ENCODE data around the gene FAM53B.

Gene FAM53B

DNA sequence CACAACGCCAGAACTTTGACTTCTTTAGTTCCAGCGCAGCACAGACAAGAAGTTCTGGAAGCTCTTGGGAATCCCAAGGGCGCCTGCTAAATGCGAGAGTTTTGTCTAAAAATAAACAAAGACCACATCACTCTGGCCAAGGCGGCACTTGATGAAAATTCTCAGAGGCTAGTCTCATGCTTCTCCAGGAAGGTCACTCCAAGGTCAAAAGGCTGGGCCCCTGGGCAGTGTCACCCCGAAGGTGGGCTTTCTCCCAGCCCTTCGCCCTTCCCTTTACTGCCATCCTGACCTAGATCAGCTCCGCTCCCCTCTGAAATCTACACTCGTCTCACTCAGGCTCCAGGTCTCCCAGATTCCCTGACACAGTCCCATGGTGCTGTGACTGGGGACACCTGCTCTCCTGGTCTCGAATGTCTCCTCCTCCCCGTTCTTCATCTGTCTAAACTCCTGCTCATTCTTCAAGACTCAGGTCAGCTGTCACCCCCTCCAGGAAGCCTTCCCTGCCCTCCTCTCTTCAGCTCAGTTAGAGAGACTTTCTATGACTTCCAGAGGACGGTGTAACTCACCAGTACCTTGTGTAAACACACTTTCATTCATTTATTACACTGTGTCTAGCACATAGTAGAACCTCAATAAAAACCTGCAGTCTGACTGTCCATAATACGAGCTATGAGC, 10.5 kb downstream of the FAM53B start:
- Histone ChIP-seq H3K4ac (ENCODE audit: low read depth, low read length) (no peak overlapping the region), H4K12ac (ENCODE audit: low read depth, low read length) (no peak overlapping the region), H2AFZ (ENCODE audit: insufficient read depth, low read length, poor library complexity) (no peak overlapping the region)

DNA sequence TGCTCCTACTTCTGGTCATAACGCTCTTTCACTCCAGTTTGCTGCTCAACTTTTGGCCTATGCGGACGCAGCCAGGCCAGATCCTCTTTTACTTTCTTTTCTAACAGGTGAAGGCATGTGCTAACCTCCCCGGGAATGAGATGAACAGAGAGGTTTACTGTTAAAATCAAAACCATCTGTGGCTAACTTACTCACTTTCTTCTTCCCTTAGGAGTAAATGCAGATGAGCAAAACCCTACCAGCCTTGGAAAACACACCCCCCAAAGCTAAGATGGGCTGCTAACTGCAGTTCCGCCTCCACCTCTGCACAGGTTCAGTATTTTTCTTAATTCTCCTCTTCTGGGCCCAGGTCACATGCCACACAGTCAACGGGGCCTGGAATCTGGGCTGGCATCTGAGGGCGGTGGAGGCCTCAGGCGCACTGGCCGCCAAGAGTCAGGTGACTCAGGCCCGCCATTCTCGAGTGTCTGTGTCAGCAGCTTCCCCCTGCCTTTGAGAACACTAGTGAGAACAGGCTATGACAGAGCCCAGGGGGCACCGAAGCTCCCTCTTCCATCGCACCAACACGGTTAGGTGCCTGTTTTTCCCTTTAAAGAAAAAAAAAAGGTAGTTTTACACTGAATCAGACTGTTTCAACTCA, 11.1 kb downstream of the FAM53B start:
- Histone ChIP-seq H4K12ac (ENCODE audit: low read depth, low read length) (no peak overlapping the region), H3K4me3 (ENCODE audit: low read depth, low read length) (no peak overlapping the region), H2BK12ac (ENCODE audit: low read length) (no peak overlapping the region), H3K79me2 (ENCODE audit: control insufficient read depth, insufficient read depth, low read length, poor library complexity) (peaks cover 2% of the 10 kb centered on the region), H3K9ac (ENCODE audit: low read length) (no peak overlapping the region), H3K4me2 (ENCODE audit: low read length) (no peak overlapping the region), H4K91ac (ENCODE audit: low read depth, low read length) (no peak overlapping the region), H3K18ac (ENCODE audit: low read length) (no peak overlapping the region), H3K27me3 (ENCODE audit: insufficient read depth, low read length) (no peaks in the 10 kb centered on the region), H3K36me3 (ENCODE audit: control insufficient read depth in 1 of 2, insufficient read depth in 2 of 2, low read length in 2 of 2) (peaks cover 2 to 3% of the 10 kb centered on the region in 2 experiments), H4K8ac (ENCODE audit: low read depth, low read length) (no peak overlapping the region), H3K9me3 (ENCODE audit: insufficient read depth, low read depth, low read length) (peaks cover 3% of the 10 kb centered on the region), H2BK5ac (ENCODE audit: low read depth, low read length, poor library complexity) (no peak overlapping the region), H3K4ac (ENCODE audit: low read depth, low read length) (no peak overlapping the region), H2AFZ (ENCODE audit: insufficient read depth, low read length, poor library complexity) (no peak overlapping the region), H2BK120ac (ENCODE audit: insufficient read depth, low read length, poor library complexity) (no peak overlapping the region), H3K27ac (ENCODE audit: low read depth, low read length) (no peak overlapping the region), H3K4me1 (ENCODE audit: control insufficient read depth in 1 of 2, insufficient read depth in 2 of 2, low read length in 2 of 2) (peaks cover 24 to 27% of the 10 kb centered on the region in 2 experiments), H3K23ac (ENCODE audit: low read length) (no peak overlapping the region), H3K79me1 (ENCODE audit: low read length) (no peaks in the 10 kb centered on the region), H2AK5ac (ENCODE audit: low read length) (no peak overlapping the region), H3K14ac (ENCODE audit: low read length) (no peak overlapping the region)
- peak; percentile 94 for DNase-seq
- WGBS (ENCODE audit: extremely low coverage, insufficient coverage, insufficient read length) = no CpG with 5 or more reads among the region's 14 CpGs

More for the DNA sequence above, 10.5 kb downstream of the FAM53B start:
- H3K36me3 ChIP-seq (ENCODE audit: control insufficient read depth in 1 of 2, insufficient read depth in 2 of 2, low read length in 2 of 2) = peaks cover 2 to 3% of the 10 kb centered on the region in 2 experiments
- H3K79me1 ChIP-seq (ENCODE audit: low read length) = no peaks in the 10 kb centered on the region
- H3K18ac ChIP-seq (ENCODE audit: low read length) = peak overlapping the region; percentile 3
- no peak overlapping the region for H3K14ac ChIP-seq (ENCODE audit: low read length)
- no peak overlapping the region for H2BK12ac ChIP-seq (ENCODE audit: low read length)
- H2BK5ac ChIP-seq (ENCODE audit: low read depth, low read length, poor library complexity) = no peak overlapping the region
- no peak overlapping the region for H3K23ac ChIP-seq (ENCODE audit: low read length)
- DNase-seq = no peak
- H3K27me3 ChIP-seq (ENCODE audit: insufficient read depth, low read length) = no peaks in the 10 kb centered on the region
- peaks cover 2% of the 10 kb centered on the region for H3K79me2 ChIP-seq (ENCODE audit: control insufficient read depth, insufficient read depth, low read length, poor library complexity)
- H3K4me1 ChIP-seq (ENCODE audit: control insufficient read depth in 1 of 2, insufficient read depth in 2 of 2, low read length in 2 of 2) = peaks cover 19 to 22% of the 10 kb centered on the region in 2 experiments
- H3K4me3 ChIP-seq (ENCODE audit: low read depth, low read length) = no peak overlapping the region
- no peak overlapping the region for H2AK5ac ChIP-seq (ENCODE audit: low read length)
- H3K9me3 ChIP-seq (ENCODE audit: insufficient read depth, low read depth, low read length) = peaks cover 3% of the 10 kb centered on the region
- no peak overlapping the region for H2BK120ac ChIP-seq (ENCODE audit: insufficient read depth, low read length, poor library complexity)
- no peak overlapping the region for H4K8ac ChIP-seq (ENCODE audit: low read depth, low read length)
- H3K9ac ChIP-seq (ENCODE audit: low read length) = no peak overlapping the region
- H3K4me2 ChIP-seq (ENCODE audit: low read length) = no peak overlapping the region
- no peak overlapping the region for H4K91ac ChIP-seq (ENCODE audit: low read depth, low read length)
- H3K27ac ChIP-seq (ENCODE audit: low read depth, low read length) = no peak overlapping the region
- WGBS (ENCODE audit: extremely low coverage, insufficient coverage, insufficient read length) = no CpG with 5 or more reads among the region's 13 CpGs

DNA sequence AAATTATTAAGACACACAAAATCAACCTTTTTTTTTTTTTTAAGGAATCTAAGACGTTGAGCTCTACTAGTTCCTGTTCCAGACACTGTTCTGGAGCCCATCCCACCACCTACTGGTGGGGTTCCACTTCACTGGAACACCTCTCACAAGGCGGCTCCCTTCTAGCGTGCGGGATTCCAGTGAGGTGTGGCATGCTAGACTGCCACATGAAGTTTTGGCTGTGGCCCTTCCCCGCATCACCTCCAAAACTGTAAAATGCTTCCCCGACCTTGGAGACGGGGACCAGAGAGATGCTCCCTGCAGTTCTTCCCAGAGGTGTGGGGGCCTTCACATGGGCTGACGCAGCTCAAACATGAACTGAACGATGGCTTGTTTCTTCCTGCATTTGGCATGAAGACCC, 12.6 kb downstream of the FAM53B start:
- no peak overlapping the region for H3K4me3 ChIP-seq (ENCODE audit: low read depth, low read length)
- H3K4me2 ChIP-seq (ENCODE audit: low read length) = no peak overlapping the region
- no peak overlapping the region for H3K9ac ChIP-seq (ENCODE audit: low read length)
- no peak overlapping the region for H2BK12ac ChIP-seq (ENCODE audit: low read length)
- H2AFZ ChIP-seq (ENCODE audit: insufficient read depth, low read length, poor library complexity) = no peak overlapping the region
- H2BK120ac ChIP-seq (ENCODE audit: insufficient read depth, low read length, poor library complexity) = no peak overlapping the region
- H3K9me3 ChIP-seq (ENCODE audit: insufficient read depth, low read depth, low read length) = no peaks in the 10 kb centered on the region
- H4K91ac ChIP-seq (ENCODE audit: low read depth, low read length) = no peak overlapping the region
- no CpG with 5 or more reads among the region's 9 CpGs for WGBS (ENCODE audit: extremely low coverage, insufficient coverage, insufficient read length)
- H3K4me1 ChIP-seq (ENCODE audit: control insufficient read depth in 1 of 2, insufficient read depth in 2 of 2, low read length in 2 of 2) = peaks cover 27 to 30% of the 10 kb centered on the region in 2 experiments
- no peak overlapping the region for H2AK5ac ChIP-seq (ENCODE audit: low read length)
- no peaks in the 10 kb centered on the region for H3K79me2 ChIP-seq (ENCODE audit: control insufficient read depth, insufficient read depth, low read length, poor library complexity)
- H3K27me3 ChIP-seq (ENCODE audit: insufficient read depth, low read length) = no peaks in the 10 kb centered on the region
- no peak overlapping the region for H3K27ac ChIP-seq (ENCODE audit: low read depth, low read length)
- no peak overlapping the region for H4K8ac ChIP-seq (ENCODE audit: low read depth, low read length)
- no peak for DNase-seq
- H3K18ac ChIP-seq (ENCODE audit: low read length) = no peak overlapping the region
- no peak overlapping the region for H3K14ac ChIP-seq (ENCODE audit: low read length)
- no peak overlapping the region for H3K23ac ChIP-seq (ENCODE audit: low read length)
- no peak overlapping the region for H3K4ac ChIP-seq (ENCODE audit: low read depth, low read length)
- H2BK5ac ChIP-seq (ENCODE audit: low read depth, low read length, poor library complexity) = no peak overlapping the region
- peaks cover 2 to 3% of the 10 kb centered on the region in 2 experiments for H3K36me3 ChIP-seq (ENCODE audit: control insufficient read depth in 1 of 2, insufficient read depth in 2 of 2, low read length in 2 of 2)
- H4K12ac ChIP-seq (ENCODE audit: low read depth, low read length) = no peak overlapping the region
- H3K79me1 ChIP-seq (ENCODE audit: low read length) = no peaks in the 10 kb centered on the region

DNA sequence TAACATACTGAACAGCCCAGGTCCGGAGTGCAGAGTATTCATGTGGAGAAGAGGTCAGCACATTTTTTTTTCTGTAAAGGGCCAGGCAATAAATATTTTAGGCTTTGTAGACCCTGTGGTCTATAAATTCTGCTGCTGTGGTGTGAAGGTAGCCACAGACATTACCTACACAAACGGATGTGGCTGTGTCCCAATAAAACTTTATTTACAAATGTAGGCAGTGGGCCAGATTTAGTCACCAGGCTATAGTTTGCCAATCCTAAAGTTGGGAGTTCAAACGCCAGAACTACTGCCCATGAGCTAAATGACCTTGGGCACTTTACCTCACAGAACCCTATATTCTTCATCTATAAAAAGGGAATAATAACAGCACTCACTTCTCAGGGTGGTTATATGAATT, 13.4 kb downstream of the FAM53B start:
- Histone ChIP-seq H3K79me2 (ENCODE audit: control insufficient read depth, insufficient read depth, low read length, poor library complexity) (no peaks in the 10 kb centered on the region), H3K4ac (ENCODE audit: low read depth, low read length) (no peak overlapping the region)
- no CpG with 5 or more reads among the region's 3 CpGs for WGBS (ENCODE audit: extremely low coverage, insufficient coverage, insufficient read length)

More for the DNA sequence above, 13.4 kb downstream of the FAM53B start:
- Histone ChIP-seq H3K9me3 (ENCODE audit: insufficient read depth, low read depth, low read length) (no peaks in the 10 kb centered on the region), H3K27me3 (ENCODE audit: insufficient read depth, low read length) (no peaks in the 10 kb centered on the region), H3K18ac (ENCODE audit: low read length) (no peak overlapping the region), H3K4me1 (ENCODE audit: control insufficient read depth in 1 of 2, insufficient read depth in 2 of 2, low read length in 2 of 2) (peaks cover 27 to 28% of the 10 kb centered on the region in 2 experiments), H2AK5ac (ENCODE audit: low read length) (no peak overlapping the region), H3K9ac (ENCODE audit: low read length) (no peak overlapping the region), H3K36me3 (ENCODE audit: control insufficient read depth in 1 of 2, insufficient read depth in 2 of 2, low read length in 2 of 2) (peaks cover 2 to 6% of the 10 kb centered on the region in 2 experiments), H2BK12ac (ENCODE audit: low read length) (no peak overlapping the region), H2AFZ (ENCODE audit: insufficient read depth, low read length, poor library complexity) (no peak overlapping the region), H2BK5ac (ENCODE audit: low read depth, low read length, poor library complexity) (no peak overlapping the region), H3K79me1 (ENCODE audit: low read length) (no peaks in the 10 kb centered on the region), H4K91ac (ENCODE audit: low read depth, low read length) (no peak overlapping the region), H4K8ac (ENCODE audit: low read depth, low read length) (no peak overlapping the region), H3K27ac (ENCODE audit: low read depth, low read length) (no peak overlapping the region), H4K12ac (ENCODE audit: low read depth, low read length) (no peak overlapping the region), H3K14ac (ENCODE audit: low read length) (no peak overlapping the region), H3K4me3 (ENCODE audit: low read depth, low read length) (no peak overlapping the region), H3K4me2 (ENCODE audit: low read length) (no peak overlapping the region), H3K23ac (ENCODE audit: low read length) (no peak overlapping the region), H2BK120ac (ENCODE audit: insufficient read depth, low read length, poor library complexity) (no peak overlapping the region)
- DNase-seq = no peak
